NCI-H748 treated with DMSO at 0.1 percent for 48 hours (cell line): ENCODE data around the gene RPS23.

Experiments used
- DNase-seq: peaks from one replicate; lab custom pipeline; 2025; lab: John Stamatoyannopoulos, UW

The RPS23 gene

DNA sequence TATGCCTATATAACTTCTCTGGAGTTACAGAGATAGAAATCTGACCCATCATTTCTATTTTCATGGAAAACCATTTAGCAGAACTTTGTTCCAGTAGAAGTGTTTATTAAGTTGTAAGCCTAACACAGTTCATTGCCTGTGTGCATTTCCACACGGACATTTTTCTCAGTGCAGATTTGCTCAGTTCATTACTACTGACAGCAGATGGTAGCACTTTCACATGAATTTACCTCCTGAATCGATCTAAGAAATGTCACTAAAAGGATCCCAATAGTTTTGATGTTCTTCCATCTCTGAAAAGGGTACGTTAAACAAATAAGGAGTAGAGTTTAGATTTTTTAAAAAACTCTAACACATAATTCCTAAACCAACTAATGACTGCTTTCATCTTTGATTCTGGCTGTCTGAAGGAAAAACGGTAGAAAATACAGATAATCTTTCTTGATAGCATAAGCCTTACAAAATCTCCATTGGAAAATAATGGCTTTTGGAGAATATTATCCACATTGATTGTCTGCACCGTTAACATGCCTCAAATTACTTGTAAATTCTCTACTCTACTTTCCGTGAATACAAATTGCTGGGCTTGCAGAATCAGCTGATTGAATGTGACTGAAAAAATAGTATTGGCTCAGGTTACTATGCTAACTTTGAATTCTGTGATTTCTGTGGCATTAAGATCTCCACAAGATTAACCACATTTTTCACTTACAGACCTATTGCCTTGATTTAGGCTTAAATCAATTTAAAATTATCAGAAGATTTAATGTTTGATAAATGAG, 33.1 kb downstream of the RPS23 start:
- no peak for DNase-seq

DNA sequence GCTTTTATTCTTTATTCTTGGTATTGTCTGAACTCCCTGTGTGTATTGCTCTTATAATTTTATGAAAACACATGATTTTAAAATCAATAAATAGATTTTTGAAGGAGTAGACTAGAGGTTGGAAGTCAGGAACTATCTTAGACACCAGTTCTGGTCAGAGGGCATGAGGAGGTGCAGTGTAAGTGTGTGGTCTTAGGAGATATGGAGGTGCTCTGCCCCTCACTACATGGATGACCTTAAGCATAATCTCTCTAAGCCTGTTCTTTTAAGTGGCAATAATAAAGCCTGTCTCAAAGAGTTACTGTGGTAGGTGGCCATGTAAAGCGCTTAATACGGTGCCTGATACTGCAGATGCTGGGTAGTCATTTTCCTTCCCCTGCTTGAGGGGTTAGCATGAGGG, 34.0 kb downstream of the RPS23 start:
- DNase-seq: no peak

DNA sequence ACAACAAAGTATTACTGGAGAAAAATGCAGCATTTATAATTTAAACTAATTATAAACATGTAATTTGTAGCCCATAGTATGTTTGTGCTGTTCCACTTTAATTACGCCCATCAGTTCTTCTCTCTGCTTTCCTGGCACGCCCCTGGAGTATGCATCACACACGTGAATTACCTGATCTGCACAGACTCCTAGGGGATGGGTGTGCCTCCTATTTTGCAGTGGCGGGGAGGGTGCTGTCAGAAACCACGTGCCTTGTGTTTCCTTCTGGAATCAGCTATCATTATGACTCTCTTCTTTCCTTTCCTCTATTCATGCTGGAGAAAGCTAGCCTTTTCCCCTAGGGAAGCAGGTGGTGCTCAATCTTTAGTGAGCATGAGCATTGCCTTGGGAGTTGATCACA, 43.3 kb downstream of the RPS23 start:
- DNase-seq: peak; percentile 13

DNA sequence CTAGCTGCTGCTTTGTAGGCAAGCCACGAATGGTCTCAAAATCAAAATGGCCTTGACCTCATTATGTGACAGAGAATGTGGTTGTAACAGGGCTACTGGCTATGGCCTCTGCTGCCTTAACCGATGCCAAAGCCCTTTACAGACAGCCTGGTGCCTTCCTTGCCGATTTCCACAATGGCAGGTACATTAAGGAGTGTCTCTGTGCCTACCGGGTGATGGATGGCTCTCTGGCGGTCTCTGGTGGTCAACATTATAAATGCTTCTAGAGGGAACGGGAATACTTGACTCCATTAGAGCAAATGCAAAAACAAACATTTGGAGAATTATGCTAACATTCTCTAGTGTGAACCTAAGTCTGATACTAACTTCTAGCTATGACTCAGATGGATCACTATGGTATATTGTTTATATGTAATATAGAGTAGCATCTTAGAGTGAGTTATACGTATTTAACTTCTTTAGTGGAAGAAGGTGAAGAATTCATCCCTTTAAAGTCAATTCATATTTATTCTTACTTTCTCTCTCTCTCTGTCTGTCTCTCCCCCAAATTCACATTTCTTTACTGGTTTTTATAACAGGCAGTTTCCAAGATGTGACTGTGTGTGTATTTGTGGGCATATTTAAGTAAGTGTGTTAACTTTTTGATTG, 52.5 kb downstream of the RPS23 start:
- peak; percentile 56 for DNase-seq
